Stimulated activated CD8-positive, alpha-beta memory T cell treated with anti-CD3 and anti-CD28 coated beads, Interleukin-7, amount 100 ng/mL, for 4 hours (primary cell): ENCODE data around the gene ZNF648.
"Not testable (repeated sequence)": the region's sequence is repeated elsewhere in the genome, so short reads cannot be mapped to it uniquely, and the experiment has no call there.

Source experiments
- DNase-seq, 2 donors: peaks; one replicate each; pipeline ENCODE4 v3.0.0-alpha.2; 2020; ENCODE audit warnings: low read depth in 2 of 2

Gene ZNF648

GRCh38 chr1:182061594-182061993 is at the start of gene ZNF648:
Gene ZNF648 (minus strand): TSS chr1:182061712. CDS start chr1:182058010, 3,702 bp downstream.
- no peak for DNase-seq

GRCh38 chr1:182110635-182111034 is 49.1 kb upstream of the ZNF648 start:
- DNase-seq, result no peak

GRCh38 chr1:182109771-182110170 is 48.3 kb upstream of the ZNF648 start:
- DNase-seq, result no peak

GRCh38 chr1:182107209-182107608 is 45.7 kb upstream of the ZNF648 start:
- DNase-seq, result no peak

GRCh38 chr1:182102043-182102416 is 40.5 kb upstream of the ZNF648 start:
- DNase-seq, result no peak

GRCh38 chr1:182101415-182102042 is 40.0 kb upstream of the ZNF648 start:
- DNase-seq, result no peak

- no peak for DNase-seq
Observed at GRCh38 chr1:182098301-182098700, 36.8 kb upstream of the ZNF648 start.

GRCh38 chr1:182095946-182096345 is 34.4 kb upstream of the ZNF648 start:
- DNase-seq, result no peak

GRCh38 chr1:182094514-182095005 is 33.0 kb upstream of the ZNF648 start:
- DNase-seq, result not testable (repeated sequence)

- DNase-seq, result no peak
Observed at GRCh38 chr1:182093781-182094180, 32.3 kb upstream of the ZNF648 start.

GRCh38 chr1:182092336-182092735 is 30.8 kb upstream of the ZNF648 start:
- no peak for DNase-seq

GRCh38 chr1:182091083-182091482 is 29.6 kb upstream of the ZNF648 start:
- DNase-seq, result no peak

- no peak for DNase-seq
Observed at GRCh38 chr1:182087719-182088350, 26.3 kb upstream of the ZNF648 start.

- no peak for DNase-seq
Observed at GRCh38 chr1:182087304-182087703, 25.8 kb upstream of the ZNF648 start.

GRCh38 chr1:182086620-182087019 is 25.1 kb upstream of the ZNF648 start:
- no peak for DNase-seq

- DNase-seq, result no peak
Observed at GRCh38 chr1:182086136-182086535, 24.6 kb upstream of the ZNF648 start.

- DNase-seq, result no peak
Observed at GRCh38 chr1:182085726-182086125, 24.2 kb upstream of the ZNF648 start.

GRCh38 chr1:182084487-182085316 is 23.2 kb upstream of the ZNF648 start:
- DNase-seq, result peak; percentile 30 to 40

- no peak for DNase-seq
Observed at GRCh38 chr1:182083851-182084486, 22.5 kb upstream of the ZNF648 start.

GRCh38 chr1:182080955-182081582 is 19.6 kb upstream of the ZNF648 start:
- DNase-seq, result no peak

GRCh38 chr1:182080040-182080439 is 18.5 kb upstream of the ZNF648 start:
- no peak for DNase-seq

- DNase-seq, result no peak
Observed at GRCh38 chr1:182071924-182072323, 10.4 kb upstream of the ZNF648 start.
